ENCODE results near the gene SLC35E1. TPM values are rescaled to one million over a fixed set of nuclear protein-coding genes. Genes with fewer than 3 reads are reported as not detected.
A peak's percentile ranks its signal among the peaks of the same experiment; 100 is the strongest.

SLC35E1 gene
- total and polyA plus RNA-seq, 2 of the 13 experiments (the other 11 are each of a cell fraction or from before 2014, with no cell fraction given): 21.2 to 46.5 TPM

GRCh38 chr19:16572332-16573211 is at the start of gene SLC35E1 (continued):
- peak; percentile 88 for TF ChIP-seq ZNF142 (CRISPR knock-in tag; IDR thresholded peaks at IDR 0.05)
- no peak for TF ChIP-seq MTA3 (CRISPR knock-in tag; IDR thresholded peaks at IDR 0.05)
- TF ChIP-seq ETV6 (CRISPR knock-in tag; conservative IDR thresholded peaks at IDR 0.05): no peak; the same call in 1 of the 2 replicates
- no peak for TF ChIP-seq ZSCAN25 (CRISPR knock-in tag; IDR thresholded peaks at IDR 0.05)
- peak; percentile 99 for TF ChIP-seq CREB1 (IDR thresholded peaks at IDR 0.05)
- TF ChIP-seq CREB1 (CRISPR knock-in tag; IDR thresholded peaks at IDR 0.05): peak; percentile 97
- peak; percentile 64; the same call in 1 of the 2 replicates for TF ChIP-seq KDM5A (IDR thresholded peaks at IDR 0.05; ENCODE audit: borderline replicate concordance, low read length)
- no peak for TF ChIP-seq MLX (CRISPR knock-in tag; IDR thresholded peaks at IDR 0.05)
- TF ChIP-seq NFIC (IDR thresholded peaks at IDR 0.05; ENCODE audit: low read length): no peak
- TF ChIP-seq SP1 (IDR thresholded peaks at IDR 0.05): no peak
- TF ChIP-seq SP1 (CRISPR knock-in tag; IDR thresholded peaks at IDR 0.05): peak; percentile 92
- TF ChIP-seq ZNF878 (CRISPR knock-in tag; IDR thresholded peaks at IDR 0.05): no peak
- TF ChIP-seq NFE2L1 (CRISPR knock-in tag; IDR thresholded peaks at IDR 0.05; ENCODE audit: borderline replicate concordance): no peak
- no peak for TF ChIP-seq ZNF432 (CRISPR knock-in tag; IDR thresholded peaks at IDR 0.05; ENCODE audit: borderline replicate concordance)
- TF ChIP-seq PBX3 (CRISPR knock-in tag; IDR thresholded peaks at IDR 0.05; ENCODE audit: borderline replicate concordance): no peak
- peak; percentile 98 for TF ChIP-seq ELF1 (CRISPR knock-in tag; IDR thresholded peaks at IDR 0.05)
- no peak for TF ChIP-seq KLF6 (CRISPR knock-in tag; IDR thresholded peaks at IDR 0.05)
- TF ChIP-seq ZNF788 (CRISPR knock-in tag; IDR thresholded peaks at IDR 0.05; ENCODE audit: borderline replicate concordance): peak; percentile 65; the same call in 1 of the 2 replicates
- no peak for TF ChIP-seq SUZ12 (IDR thresholded peaks at IDR 0.05; ENCODE audit: low read depth, low read length)
- no peak for TF ChIP-seq ZNF720 (CRISPR knock-in tag; IDR thresholded peaks at IDR 0.05)
- no peak; the same call in 1 of the 2 replicates for TF ChIP-seq ZC3H4 (CRISPR knock-in tag; IDR thresholded peaks at IDR 0.05; ENCODE audit: borderline replicate concordance)
- no peak for TF ChIP-seq IKZF1 (IDR thresholded peaks at IDR 0.05)

All from HepG2 (cell line).